Measurements from ENCODE around the gene TRIP11.

TRIP11 gene

DNA sequence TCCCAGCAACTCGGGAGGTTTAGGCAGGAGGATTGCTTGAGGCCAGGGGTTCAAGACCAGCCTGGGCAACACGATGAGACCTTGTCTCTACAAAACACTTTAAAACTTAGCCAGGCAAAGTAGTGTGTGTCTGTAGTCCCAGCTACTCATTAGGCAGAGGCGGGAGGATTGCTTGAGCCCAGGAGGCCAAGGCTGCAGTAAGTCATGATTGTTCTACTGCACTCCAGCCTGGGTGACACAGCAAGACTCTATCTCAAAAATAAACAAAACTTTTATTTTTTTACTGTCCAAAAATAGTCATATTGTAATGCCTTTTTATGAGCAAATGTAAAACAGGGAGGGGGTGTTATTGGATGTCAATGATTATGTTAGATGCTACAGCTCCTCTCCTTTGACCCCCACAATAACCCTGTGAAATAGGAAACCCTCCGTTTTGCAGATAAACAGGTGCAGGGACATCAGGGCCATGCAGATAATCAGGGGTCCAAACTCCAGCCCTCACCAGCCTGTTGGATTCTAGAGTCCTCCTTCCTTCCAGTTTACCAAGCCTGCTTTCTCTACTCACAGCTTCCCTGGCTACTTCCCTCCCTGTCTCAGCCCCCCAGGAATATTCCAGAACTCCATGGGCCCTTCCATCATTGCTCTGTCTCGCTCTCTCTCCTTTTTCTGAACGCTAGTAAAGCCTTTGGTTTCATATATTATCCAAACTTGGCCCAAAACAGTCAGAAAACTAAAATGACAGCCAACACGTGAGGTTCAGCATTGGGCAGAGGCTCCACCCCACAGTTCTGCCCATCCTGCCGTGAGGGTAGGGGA lies 86.5 kb downstream of the TRIP11 start:
- DNase-seq = no peak

DNA sequence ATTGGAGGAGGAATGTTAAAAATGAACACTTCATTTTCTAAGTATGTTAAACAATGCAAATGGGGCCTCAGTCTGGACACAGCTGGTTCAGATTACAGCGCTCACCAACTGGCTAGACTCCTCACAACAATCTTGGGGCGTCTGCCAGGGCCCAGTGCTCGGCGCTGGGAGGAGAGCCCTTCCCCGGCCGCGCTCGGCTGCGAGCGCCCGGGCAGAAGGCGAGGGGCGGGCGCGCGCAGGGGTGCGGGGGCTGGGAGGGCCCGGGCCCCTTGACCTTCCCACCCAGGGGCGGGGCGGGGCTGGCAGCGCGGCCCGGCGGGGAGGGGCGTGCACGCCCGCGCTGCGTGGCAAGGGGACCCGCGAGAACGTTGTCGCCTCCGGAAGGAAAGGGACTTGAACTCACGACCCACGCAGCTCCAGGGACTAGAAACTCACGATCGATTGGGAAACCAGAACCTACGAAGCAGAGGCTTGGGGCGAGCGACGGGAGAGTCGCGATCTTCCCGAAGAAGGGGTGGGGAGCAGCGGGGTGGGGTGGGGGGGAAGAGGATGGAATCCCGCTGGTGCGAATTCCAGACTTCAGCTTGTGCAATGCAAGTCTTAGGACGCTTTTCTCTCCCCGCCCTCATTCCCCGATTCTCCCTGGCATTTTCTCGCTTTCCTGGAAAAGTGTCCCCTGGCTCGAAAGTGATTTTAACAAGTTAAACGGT lies 92.2 kb downstream of the TRIP11 start, which contains the start of gene FBLN5:
Gene FBLN5 (minus strand): TSS at position 220 of the 710 bp plus-strand sequence. CDS start 465 bp downstream, outside the sequence.
- DNase-seq = no peak

GRCh38 chr14:91946622-91947474 lies 93.0 kb downstream of the TRIP11 start:
- DNase-seq = no peak

- no peak for DNase-seq
Observed at GRCh38 chr14:91945751-91946621, 93.9 kb downstream of the TRIP11 start.

- DNase-seq = no peak
Observed at GRCh38 chr14:91942946-91943345, 96.9 kb downstream of the TRIP11 start.

DNA sequence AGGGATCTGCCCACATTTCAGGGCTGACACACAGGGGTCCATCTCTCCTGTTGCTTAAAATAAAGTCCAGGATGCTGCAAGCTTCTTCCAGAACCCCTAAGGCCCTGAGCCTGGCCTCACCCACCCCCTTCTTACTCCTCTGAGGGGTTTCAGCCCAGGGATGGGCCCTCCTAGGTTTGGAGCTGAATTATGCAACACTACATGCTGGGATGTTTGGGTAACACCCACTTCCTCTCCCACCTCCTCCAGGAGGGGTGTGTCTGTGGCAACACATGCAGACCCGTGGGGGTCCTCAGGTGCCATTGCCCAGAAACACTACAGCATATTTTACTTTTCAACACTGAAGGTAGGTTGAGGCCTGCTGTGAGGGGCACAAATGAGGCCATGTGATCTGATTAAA lies 97.7 kb downstream of the TRIP11 start:
- DNase-seq = no peak

DNA sequence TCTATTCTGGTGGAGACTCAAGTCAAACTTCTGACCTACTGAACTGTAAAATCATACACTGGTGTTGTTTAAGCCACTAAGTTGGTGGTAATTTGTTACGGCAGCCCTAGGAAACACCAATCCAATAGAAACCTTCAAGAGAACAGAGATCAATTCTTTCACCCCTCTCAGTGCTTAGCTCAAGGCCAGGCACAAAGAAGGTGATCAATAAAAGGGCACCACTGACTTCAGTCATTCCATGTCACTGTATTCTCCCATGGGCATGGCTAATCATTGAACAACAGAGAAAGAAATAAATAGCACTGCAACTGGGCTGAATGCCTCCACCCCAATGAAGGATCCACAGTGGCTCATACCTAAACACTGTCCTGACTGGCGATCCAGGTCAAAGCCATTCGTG lies 99.7 kb downstream of the TRIP11 start:
- no peak for DNase-seq

DNA sequence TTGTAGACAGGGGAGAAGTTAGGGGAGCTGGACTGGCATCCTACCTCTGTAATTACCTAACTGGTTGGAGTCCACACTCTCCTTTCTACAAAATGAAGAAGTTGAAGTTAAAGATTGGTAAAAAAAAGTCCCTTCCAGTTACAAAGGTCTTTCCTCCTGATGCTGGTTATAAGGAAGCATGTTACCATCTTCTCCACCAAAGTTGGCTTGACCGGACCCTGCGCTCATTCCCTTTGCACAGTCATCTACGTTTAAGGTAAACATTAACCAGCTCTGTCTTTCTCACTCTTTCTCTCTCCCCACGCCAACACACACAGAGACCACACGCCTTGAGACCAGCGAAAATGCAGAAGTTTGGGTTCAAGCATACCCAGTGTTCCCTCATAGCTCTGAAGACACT lies 104.3 kb downstream of the TRIP11 start:
- no peak for DNase-seq

- DNase-seq = no peak
Observed at GRCh38 chr14:91934554-91935285, 105.1 kb downstream of the TRIP11 start.

DNA sequence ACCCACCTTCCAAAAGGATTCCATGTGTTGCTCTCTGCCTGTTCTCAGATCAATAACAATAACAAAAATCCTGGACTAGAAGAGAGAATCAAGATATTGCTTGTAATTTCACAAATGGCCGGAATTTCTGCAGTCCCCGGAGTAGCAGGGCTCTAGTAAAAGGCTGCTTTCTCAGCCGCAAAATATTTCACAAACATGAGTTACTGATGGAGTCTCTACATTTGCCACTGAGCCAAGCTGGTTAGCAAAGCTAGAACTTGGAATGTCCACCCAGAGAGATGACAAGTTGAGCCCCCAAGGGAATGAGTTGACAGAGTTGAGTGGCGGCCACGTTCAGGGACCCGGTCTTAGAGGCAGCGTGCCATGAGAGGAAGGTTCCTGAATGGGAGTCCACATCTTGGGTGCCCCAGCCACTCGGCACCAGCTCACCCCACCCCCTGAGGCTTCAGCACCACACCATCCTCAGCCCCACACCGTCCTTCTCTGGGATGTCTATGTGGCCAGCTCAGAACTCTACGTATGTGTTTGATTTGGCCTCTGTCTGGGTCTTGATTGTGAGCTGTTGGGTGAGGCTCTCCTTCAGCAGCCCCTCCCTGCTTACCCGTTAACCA lies 108.3 kb downstream of the TRIP11 start:
- no peak for DNase-seq

DNA sequence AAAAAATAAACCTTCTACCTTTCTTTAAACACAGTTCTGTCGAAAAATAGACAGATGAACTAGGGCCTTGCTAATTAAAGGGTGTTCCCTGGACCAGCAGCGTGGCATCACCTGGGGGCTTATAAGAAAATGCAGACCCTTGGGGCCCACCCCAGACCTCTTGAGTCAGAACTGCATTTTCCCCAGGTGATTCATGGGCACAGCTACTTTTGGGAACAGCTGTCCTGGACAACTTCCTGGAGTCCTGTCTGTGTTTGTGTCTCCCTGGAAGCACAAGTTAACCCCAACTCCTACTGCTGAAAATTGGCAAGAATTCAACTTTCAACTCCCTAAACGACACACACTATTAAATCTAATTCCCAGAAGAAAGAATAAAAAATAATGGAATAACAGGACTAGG lies 110.2 kb downstream of the TRIP11 start:
- DNase-seq = no peak

GRCh38 chr14:91927800-91928199 lies 112.1 kb downstream of the TRIP11 start:
- DNase-seq = no peak

DNA sequence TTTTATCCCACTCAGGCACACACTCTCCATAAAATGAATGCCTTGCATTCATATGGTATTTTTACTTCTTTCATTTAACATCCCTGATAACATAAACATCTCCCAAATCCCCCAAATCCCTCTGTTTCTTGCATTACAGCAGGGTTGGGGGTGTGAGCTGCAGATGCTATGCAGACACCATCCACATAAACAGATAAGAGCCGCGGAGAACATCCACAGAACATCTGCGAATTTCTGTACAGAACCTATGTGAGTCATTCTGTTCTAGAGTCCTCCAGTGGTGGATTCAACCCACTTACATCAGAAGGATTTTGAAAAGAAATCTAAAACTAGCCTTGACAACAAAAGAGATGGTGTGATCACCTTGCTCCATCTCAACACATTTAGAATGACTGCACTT lies 112.7 kb downstream of the TRIP11 start:
- DNase-seq = no peak

GRCh38 chr14:91926131-91926890 lies 113.5 kb downstream of the TRIP11 start:
- no peak for DNase-seq

GRCh38 chr14:91925727-91926121 lies 114.1 kb downstream of the TRIP11 start:
- no peak for DNase-seq

- no peak for DNase-seq
Observed at GRCh38 chr14:91925001-91925726, 114.7 kb downstream of the TRIP11 start.

DNA sequence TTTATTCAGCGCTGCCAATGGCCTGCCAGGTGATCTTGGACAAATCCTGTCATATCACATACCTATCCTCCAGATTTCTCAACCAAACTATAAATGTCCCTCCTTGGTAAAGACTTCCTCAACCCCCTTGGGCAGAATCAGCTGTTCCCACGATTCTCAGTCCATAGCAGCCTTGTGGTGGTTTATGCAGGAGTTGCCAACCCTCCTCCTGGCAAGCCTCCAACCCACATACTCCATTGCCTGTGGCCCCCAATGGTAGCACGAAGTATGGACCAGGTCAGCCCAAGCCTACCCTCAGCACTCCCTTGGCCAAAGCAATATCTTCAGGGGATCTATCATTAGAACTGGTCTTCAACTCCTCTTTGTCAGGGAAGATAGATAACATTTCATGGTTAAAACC lies 119.3 kb downstream of the TRIP11 start:
- no peak for DNase-seq

- no peak for DNase-seq
Observed at GRCh38 chr14:91919814-91920213, 120.0 kb downstream of the TRIP11 start.

DNA sequence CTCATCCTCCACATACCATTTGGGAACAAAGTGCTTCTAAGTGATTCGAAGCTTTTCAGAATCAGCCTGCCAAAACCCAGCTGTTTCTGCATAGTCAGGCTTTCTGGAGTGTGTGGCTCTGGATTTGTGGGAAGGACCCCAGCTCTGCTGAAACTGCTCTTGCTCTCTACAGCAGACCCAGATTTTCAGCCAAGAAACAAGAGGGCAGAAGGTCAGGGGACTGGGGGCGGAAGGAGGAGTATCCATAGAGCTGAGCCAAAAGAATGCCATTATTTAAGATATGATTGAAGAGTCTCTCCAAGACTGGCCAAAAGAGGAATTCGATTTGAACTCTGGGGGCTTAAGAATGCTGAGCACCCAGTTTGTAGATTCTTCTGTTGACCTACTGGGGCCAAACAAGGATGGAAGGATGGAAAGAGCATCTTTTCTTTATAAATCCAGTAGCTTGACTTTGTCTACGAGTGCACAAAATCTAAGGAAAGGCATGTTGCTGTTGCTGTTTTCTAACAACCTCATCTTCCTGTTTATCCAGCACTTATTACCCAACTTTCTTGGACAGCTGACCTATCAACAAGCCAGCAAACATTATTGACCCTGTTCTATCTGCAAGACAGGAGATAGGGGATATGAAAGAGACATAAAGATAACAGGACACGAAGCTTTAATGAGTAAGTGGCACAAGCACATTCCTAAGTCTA lies 121.5 kb downstream of the TRIP11 start:
- DNase-seq = no peak

Measured in CD4-positive, alpha-beta T cell treated with Interleukin-4 for 4 hours (primary cell).